H1 (cell line): ENCODE measurements around the gene ZAR1L.

Source experiments
- ASH2L ChIP-seq: fragments of 200-600, 300-600 bp; sonication (generic); IDR thresholded peaks from one replicate; pipeline ENCODE4 v1.7.1; 2017; ENCODE audit warnings: low read length
- BACH1 ChIP-seq: IDR thresholded peaks from 2 replicates; pipeline ENCODE4 v1.6.1; 2012; ENCODE audit warnings: low read length, improper control_type of control experiment
- BCL11A ChIP-seq, 2 experiments: IDR thresholded peaks; one replicate each; pipeline ENCODE4 v1.6.1; 2011; ENCODE audit warnings: low read depth in 2 of 2, low read length in 2 of 2, mild to moderate bottlenecking in 2 of 2
- CHD2 ChIP-seq: IDR thresholded peaks from 2 replicates; pipeline ENCODE4 v1.6.1; 2012; ENCODE audit warnings: low read length, improper control_type of control experiment
- CHD7 ChIP-seq: fragments of 300-600 bp; sonication (generic); IDR thresholded peaks from 2 replicates; pipeline ENCODE4 v1.7.1; 2012; ENCODE audit warnings: low read length, moderate library complexity, mild to moderate bottlenecking, inconsistent platforms; ENCODE audit not compliant: insufficient replicate concordance
- CTCF ChIP-seq, 3 experiments: IDR thresholded peaks; 1 replicate in 2 of 3; 2 replicates in 1 of 3; pipeline versions ENCODE4 v1.5.1 to v1.6.1; 2011; ENCODE audit warnings: low read length in 3 of 3, mild to moderate bottlenecking in 3 of 3, inconsistent platforms in 2 of 3, low read depth in 1 of 3, moderate library complexity in 1 of 3; ENCODE audit not compliant: insufficient read depth in 1 of 3; ENCODE audit errors: control extremely low read depth in 1 of 3
- EP300 ChIP-seq, 2 experiments: IDR thresholded peaks; 1 replicate in 1 of 2; 2 replicates in 1 of 2; pipeline ENCODE4 v1.6.1; 2011 to 2012; ENCODE audit warnings: low read depth in 2 of 2, low read length in 2 of 2, mild to moderate bottlenecking in 2 of 2, borderline replicate concordance in 1 of 2, inconsistent platforms in 1 of 2, moderate library complexity in 1 of 2
- GABPA ChIP-seq: IDR thresholded peaks from 2 replicates; pipeline ENCODE4 v1.6.1; 2011; ENCODE audit warnings: mild to moderate bottlenecking, low read length, moderate library complexity, borderline replicate concordance; ENCODE audit not compliant: insufficient read depth
- JUN ChIP-seq: IDR thresholded peaks from 2 replicates; pipeline ENCODE4 v1.6.1; 2011; ENCODE audit warnings: low read depth, mild to moderate bottlenecking, improper control_type of control experiment, low read length
- JUND ChIP-seq: IDR thresholded peaks from 2 replicates; pipeline ENCODE4 v1.6.1; 2011; ENCODE audit warnings: mild to moderate bottlenecking, improper control_type of control experiment, low read length
- POLR2A ChIP-seq, 2 experiments: IDR thresholded peaks; 1 replicate in 1 of 2; 2 replicates in 1 of 2; pipeline ENCODE4 v1.6.1; 2011; ENCODE audit warnings: low read depth in 2 of 2, low read length in 2 of 2, mild to moderate bottlenecking in 2 of 2; ENCODE audit errors: control extremely low read depth in 1 of 2
- POU5F1 ChIP-seq: IDR thresholded peaks from 2 replicates; pipeline ENCODE4 v1.6.1; 2011; ENCODE audit warnings: low read depth, mild to moderate bottlenecking, low read length, moderate library complexity
- RBBP5 ChIP-seq: IDR thresholded peaks from 2 replicates; pipeline ENCODE4 v1.7.1; 2012; ENCODE audit warnings: low read depth, mild to moderate bottlenecking, inconsistent platforms, low read length, moderate library complexity, borderline replicate concordance
- TEAD4 ChIP-seq: IDR thresholded peaks from 2 replicates; pipeline ENCODE4 v1.6.1; 2012; ENCODE audit warnings: low read depth, low read length, inconsistent platforms, mixed read lengths

- TF ChIP-seq CTCF (IDR thresholded peaks at IDR 0.05; ENCODE audit: control extremely low read depth in 1 of 3, insufficient read depth in 1 of 3, low read depth in 1 of 3, low read length in 3 of 3) (no peak), JUND (no peak), EP300 (IDR thresholded peaks at IDR 0.05; ENCODE audit: borderline replicate concordance in 1 of 2, low read depth in 2 of 2, low read length in 2 of 2) (no peak), BCL11A (IDR thresholded peaks at IDR 0.05; ENCODE audit: low read depth in 2 of 2, low read length in 2 of 2) (no peak), GABPA (no peak), POLR2A (IDR thresholded peaks at IDR 0.05; ENCODE audit: control extremely low read depth in 1 of 2, low read depth in 2 of 2, low read length in 2 of 2) (no peak), TEAD4 (no peak), ASH2L (no peak), CHD7 (no peak), BACH1 (no peak), CHD2 (no peak), RBBP5 (no peak), POU5F1 (no peak), JUN (no peak)
Observed at GRCh38 chr13:32254416-32254815, 60.7 kb downstream of the ZAR1L start.
